RWPE2 (cell line): ENCODE data around the gene ASAP3.

Source experiments
- ATAC-seq: fragments of 200-7000 bp; cut with Tn5 transposase; 3 replicates; pipeline ENCODE4 v1.9.1; 2021; ENCODE audit warnings: low read depth
- DNase-seq: peaks from one replicate; pipeline ENCODE4 v3.0.0-alpha.2; 2020; ENCODE audit warnings: low spot score
- H3K27ac ChIP-seq: fragments of 450-650 bp; 2 replicates; pipeline ENCODE4 v1.5.1; 2017; ENCODE audit warnings: mild to moderate bottlenecking; ENCODE audit not compliant: poor library complexity, severe bottlenecking
- H3K27me3 ChIP-seq: fragments of 250-450 bp; sonication (Bioruptor Pico); 2 replicates; pipeline ENCODE4 v1.5.1; 2021; ENCODE audit warnings: mild to moderate bottlenecking, moderate library complexity; ENCODE audit not compliant: insufficient read depth, poor library complexity, severe bottlenecking
- H3K36me3 ChIP-seq: fragments of 250-450 bp; sonication (Bioruptor Pico); 2 replicates; pipeline ENCODE4 v1.5.1; 2020; ENCODE audit warnings: low read depth, mild to moderate bottlenecking, moderate library complexity
- H3K4me1 ChIP-seq: fragments of 250-450 bp; sonication (Bioruptor Pico); 2 replicates; pipeline ENCODE4 v1.5.1; 2021; ENCODE audit warnings: mild to moderate bottlenecking, moderate library complexity; ENCODE audit not compliant: insufficient read depth, poor library complexity, severe bottlenecking
- H3K4me3 ChIP-seq: fragments of 250-450 bp; sonication (Bioruptor Pico); 2 replicates; pipeline ENCODE4 v1.5.1; 2021; ENCODE audit warnings: mild to moderate bottlenecking, moderate library complexity; ENCODE audit not compliant: severe bottlenecking
- H3K9me3 ChIP-seq: fragments of 250-450 bp; sonication (Bioruptor Pico); 2 replicates; pipeline ENCODE4 v1.5.1; 2021; ENCODE audit warnings: mild to moderate bottlenecking, moderate library complexity; ENCODE audit not compliant: severe bottlenecking
- CTCF ChIP-seq: fragments of 450-650 bp; IDR thresholded peaks from one replicate; pipeline ENCODE4 v1.5.1; 2017; ENCODE audit warnings: mild to moderate bottlenecking, moderate library complexity; ENCODE audit not compliant: poor library complexity, severe bottlenecking

Gene ASAP3

GRCh38 chr1:23430803-23431202 is 53.2 kb downstream of the ASAP3 start:
- no peaks in the 10 kb centered on the region for H3K27me3 ChIP-seq
- peaks cover 27% of the 10 kb centered on the region for H3K36me3 ChIP-seq
- ATAC-seq (no peak), DNase-seq (no peak)
- no peaks in the 10 kb centered on the region for H3K4me1 ChIP-seq
- no peaks in the 10 kb centered on the region for H3K9me3 ChIP-seq
- H3K27ac ChIP-seq = no peak overlapping the region
- no peak for TF ChIP-seq CTCF
- no peak overlapping the region for H3K4me3 ChIP-seq

GRCh38 chr1:23428136-23428905 is 55.7 kb downstream of the ASAP3 start:
- no peaks in the 10 kb centered on the region for H3K27me3 ChIP-seq
- H3K9me3 ChIP-seq = no peaks in the 10 kb centered on the region
- no peak for TF ChIP-seq CTCF
- H3K4me3 ChIP-seq = no peak overlapping the region
- peaks cover 12% of the 10 kb centered on the region for H3K36me3 ChIP-seq
- peaks cover 3% of the 10 kb centered on the region for H3K4me1 ChIP-seq
- ATAC-seq (no peak), DNase-seq (no peak)
- no peak overlapping the region for H3K27ac ChIP-seq

GRCh38 chr1:23427550-23427949 is 56.4 kb downstream of the ASAP3 start:
- no peak for ATAC-seq
- TF ChIP-seq CTCF = no peak
- Histone ChIP-seq H3K27ac (no peak overlapping the region), H3K9me3 (no peaks in the 10 kb centered on the region), H3K36me3 (peaks cover 9% of the 10 kb centered on the region), H3K27me3 (no peaks in the 10 kb centered on the region), H3K4me1 (peaks cover 4% of the 10 kb centered on the region), H3K4me3 (no peak overlapping the region)
- no peak for DNase-seq

GRCh38 chr1:23426828-23427227 is 57.2 kb downstream of the ASAP3 start:
- no peaks in the 10 kb centered on the region for H3K27me3 ChIP-seq
- H3K4me3 ChIP-seq = no peak overlapping the region
- DNase-seq (no peak), ATAC-seq (no peak)
- peaks cover 4% of the 10 kb centered on the region for H3K4me1 ChIP-seq
- TF ChIP-seq CTCF = no peak
- H3K9me3 ChIP-seq = no peaks in the 10 kb centered on the region
- peaks cover 4% of the 10 kb centered on the region for H3K36me3 ChIP-seq
- no peak overlapping the region for H3K27ac ChIP-seq

- DNase-seq (no peak), ATAC-seq (no peak)
- no peak overlapping the region for H3K27ac ChIP-seq
- H3K36me3 ChIP-seq = peaks cover 2% of the 10 kb centered on the region
- no peaks in the 10 kb centered on the region for H3K9me3 ChIP-seq
- no peak for TF ChIP-seq CTCF
- no peaks in the 10 kb centered on the region for H3K27me3 ChIP-seq
- peaks cover 4% of the 10 kb centered on the region for H3K4me1 ChIP-seq
- no peak overlapping the region for H3K4me3 ChIP-seq
Measured at GRCh38 chr1:23425193-23425494, 58.8 kb downstream of the ASAP3 start.
